ENCODE data around the gene FBXO17.
"Not testable (repeated sequence)": the region's sequence is repeated elsewhere in the genome, so short reads cannot be mapped to it uniquely, and the experiment has no call there.

Gene FBXO17

DNA sequence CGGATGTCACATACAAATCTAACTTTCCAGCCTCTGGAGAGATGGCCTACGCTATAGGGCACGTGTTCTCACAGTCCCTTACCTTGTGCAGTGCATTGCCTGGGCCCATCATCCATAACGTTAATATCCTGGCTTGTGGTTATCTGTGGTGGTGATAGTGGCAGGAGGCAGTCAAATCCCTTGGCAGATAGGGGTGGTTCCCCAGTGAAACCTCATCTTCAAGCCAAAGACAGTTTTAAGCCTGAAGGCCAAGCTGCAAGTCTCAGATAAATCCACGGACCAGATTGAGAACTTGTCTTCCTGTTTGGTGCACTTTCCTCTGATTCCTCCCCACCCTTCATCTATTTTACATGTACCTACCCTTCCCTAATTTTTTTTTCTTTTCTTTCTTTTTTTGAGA is 4.3 kb upstream of the FBXO17 start:
- no peak for DNase-seq (ENCODE audit: low spot score)

DNA sequence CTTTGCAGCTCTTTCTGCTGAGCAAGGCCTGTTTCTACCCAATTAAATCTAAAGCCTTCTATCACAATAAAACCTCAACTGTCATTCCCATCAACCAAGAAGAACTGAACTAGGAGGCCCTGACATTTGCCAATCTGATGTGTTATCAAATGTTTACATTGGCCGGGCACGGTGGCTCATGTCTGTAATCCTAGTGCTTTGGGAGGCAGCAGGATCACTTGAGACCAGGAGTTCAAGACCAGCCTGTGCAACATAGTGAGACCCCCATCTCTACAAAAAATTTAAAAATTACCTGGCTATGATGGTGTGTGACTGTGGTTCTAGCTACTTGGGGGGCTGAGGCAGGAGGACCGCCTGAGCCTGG is 2.8 kb upstream of the FBXO17 start:
- DNase-seq (ENCODE audit: low spot score), result no peak

DNA sequence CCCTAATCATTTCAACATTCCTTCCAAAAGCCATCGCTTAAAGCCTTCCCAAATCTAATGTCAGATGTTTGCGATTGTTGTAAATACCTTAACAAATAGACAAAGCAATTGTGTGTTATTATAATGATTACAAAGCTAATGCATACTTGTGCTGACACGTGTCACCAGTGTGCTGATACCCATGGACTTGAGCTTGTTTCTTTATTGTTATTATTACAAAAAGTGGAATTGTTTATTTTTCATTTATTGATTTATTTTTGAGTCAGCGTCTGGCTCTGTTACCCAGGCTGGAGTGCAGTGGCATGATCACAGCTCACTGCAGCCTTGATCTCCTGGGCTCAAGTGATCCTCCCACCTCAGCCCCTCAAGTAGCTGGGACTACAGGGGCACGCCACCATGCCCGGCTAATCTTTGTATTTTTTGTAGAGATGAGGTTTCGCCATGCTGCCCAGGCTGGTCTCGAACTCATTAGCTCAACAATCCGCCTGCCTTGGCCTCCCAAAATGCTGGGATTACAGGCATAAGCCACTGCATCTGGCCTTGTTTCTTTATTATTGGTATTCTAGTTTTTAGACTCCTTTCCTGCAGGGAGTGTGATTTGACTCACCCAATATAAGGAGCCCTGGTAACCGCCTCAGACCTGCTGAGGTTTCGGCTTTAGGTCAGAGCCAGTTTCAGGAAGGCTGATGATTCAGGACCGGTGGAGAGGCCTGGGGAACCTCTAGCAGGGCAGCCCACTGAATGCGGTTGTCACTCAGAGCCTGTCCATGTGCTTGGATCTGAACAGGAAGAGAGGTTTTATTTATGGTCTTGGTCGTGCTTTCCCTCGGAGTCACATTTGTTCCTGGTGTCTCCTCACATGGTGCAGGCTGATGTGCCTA is 2.1 kb upstream of the FBXO17 start:
- DNase-seq (ENCODE audit: low spot score), result no peak

GRCh38 chr19:38975861-38976271 is 324 bp upstream of the FBXO17 start:
- peak; percentile 75 for DNase-seq (ENCODE audit: low spot score)

DNA sequence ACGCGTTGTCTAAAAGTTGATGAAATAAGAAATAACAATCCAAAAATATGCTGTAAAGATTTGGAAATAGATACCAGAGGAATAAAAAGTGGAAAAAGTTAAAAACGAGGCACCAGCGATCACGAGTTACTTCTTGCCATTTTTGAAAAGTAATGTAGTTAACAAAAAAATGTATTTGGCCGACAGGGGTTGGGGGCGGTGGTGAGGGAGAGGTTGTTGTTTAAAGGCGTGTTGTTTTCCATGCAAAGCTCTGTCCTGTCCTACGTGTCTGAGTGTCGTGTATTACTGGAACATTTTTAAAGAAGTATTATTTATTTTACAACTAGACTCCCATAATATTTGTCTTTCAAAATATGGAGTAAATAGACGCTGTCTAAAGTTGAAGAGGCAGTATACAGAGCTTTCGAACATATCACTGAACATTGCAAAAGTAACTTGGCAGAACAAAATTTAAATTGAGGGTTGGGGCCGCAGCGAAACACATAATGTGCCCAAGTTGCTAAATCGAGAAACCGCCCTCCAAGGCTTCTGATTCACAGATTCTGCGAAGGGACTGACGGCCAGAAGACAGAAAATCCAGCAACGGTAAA is 823 bp downstream of the FBXO17 start:
- DNase-seq (ENCODE audit: low spot score), result no peak

DNA sequence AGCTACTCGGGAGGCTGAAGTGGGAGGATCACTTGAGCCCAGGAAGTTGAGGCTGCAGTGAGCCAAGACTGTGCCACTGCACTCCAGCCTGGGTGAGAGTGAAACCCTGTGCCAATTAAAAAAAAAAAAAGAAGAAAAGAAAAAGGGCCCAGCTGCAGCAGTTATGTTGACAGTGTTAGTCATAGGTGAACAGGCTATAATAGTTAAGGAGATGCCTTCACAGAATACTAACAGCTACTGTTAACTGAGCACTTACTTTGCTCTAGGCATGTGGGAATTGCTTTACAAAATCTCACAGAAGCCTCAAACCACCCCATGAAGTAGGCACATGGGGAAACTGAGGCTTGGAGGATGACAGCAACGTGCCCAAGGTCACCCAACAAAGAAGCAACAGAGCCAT is 3.9 kb downstream of the FBXO17 start:
- no peak for DNase-seq (ENCODE audit: low spot score)

DNA sequence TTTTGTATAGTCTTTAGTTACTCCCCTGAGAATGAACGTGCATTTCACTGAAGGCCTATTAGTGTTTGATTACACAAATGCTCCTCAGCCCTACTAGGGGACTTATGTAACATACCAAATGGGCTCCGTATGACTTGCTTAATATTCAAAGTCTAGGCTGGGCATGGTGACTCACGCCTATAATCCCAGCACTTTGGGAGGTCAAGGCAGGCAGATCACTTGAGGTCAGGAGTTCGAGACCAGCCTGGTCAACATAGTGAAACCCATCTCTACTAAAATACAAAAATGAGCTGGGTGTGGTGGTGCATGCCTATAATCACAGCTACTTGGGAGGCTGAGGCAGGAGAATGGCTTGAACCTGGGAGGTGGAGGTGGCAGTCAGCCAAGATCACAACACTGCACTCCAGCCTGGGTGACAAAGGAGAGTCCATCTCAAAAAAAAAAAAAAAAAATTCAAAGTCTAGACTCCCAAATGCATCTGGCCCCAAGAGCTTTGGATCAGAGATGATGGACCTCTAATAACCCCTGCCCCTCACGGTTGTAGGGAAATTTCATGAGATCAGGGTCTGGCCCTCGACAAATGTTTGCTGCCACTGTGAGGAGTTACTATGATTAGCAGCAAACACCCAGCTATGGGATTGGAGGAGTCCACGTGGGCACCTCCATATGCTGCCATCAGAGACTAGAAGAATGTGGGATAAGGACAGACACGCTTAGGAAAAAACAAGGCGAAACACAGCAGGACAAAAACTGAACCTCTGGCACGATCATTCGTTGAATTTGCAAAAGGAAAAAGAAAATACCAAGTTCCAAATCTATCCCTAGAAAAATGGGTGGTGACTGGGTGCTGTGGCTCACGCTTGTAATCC is 4.6 kb downstream of the FBXO17 start:
- DNase-seq (ENCODE audit: low spot score), result peak; percentile 55

- not testable (repeated sequence) for DNase-seq (ENCODE audit: low spot score)
Observed at GRCh38 chr19:38966149-38966548, 9.4 kb downstream of the FBXO17 start.

- no peak for DNase-seq (ENCODE audit: low spot score)
Observed at GRCh38 chr19:38964738-38965137, 10.8 kb downstream of the FBXO17 start.

- DNase-seq (ENCODE audit: low spot score), result no peak
Observed at GRCh38 chr19:38959618-38960017, 15.9 kb downstream of the FBXO17 start.

DNA sequence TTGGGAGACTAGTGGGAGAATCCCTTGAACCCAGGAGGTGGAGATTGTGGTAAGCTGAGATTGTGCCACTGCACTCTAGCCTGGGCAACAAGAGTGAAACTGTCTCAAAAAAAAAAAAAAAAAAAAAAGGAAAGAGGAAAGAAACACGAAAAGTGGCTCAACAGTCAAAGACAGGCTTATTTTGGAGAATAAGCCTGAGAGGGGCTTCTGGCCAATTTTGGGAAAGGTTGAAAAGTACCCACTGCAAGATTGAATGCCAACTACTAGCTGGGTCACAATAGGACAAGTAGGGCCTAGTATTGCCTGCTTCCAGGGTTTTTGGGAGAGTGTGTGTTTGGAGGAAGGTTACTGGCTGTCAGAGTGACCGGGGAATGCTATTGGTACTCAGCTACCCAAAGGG is 17.2 kb downstream of the FBXO17 start:
- DNase-seq (ENCODE audit: low spot score), result no peak

DNA sequence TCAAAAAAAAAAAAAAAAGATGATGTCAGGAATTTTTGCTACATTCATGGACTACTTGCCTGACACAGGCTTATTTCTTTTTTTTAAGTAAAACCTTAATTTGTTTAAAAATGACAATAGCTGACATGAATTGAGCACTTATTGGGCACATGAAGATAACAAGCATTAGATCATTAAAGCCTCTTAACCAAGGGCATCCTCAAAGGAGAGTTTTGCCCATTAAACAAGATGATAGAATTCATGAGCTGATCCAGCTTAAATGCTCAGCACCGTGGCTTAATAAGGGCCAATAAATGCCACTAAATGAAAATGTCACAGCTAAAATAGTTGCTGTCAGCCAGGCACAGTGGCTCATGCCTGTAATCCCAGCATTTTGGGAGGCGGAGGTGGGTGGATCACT is 19.3 kb downstream of the FBXO17 start:
- DNase-seq (ENCODE audit: low spot score), result no peak

DNA sequence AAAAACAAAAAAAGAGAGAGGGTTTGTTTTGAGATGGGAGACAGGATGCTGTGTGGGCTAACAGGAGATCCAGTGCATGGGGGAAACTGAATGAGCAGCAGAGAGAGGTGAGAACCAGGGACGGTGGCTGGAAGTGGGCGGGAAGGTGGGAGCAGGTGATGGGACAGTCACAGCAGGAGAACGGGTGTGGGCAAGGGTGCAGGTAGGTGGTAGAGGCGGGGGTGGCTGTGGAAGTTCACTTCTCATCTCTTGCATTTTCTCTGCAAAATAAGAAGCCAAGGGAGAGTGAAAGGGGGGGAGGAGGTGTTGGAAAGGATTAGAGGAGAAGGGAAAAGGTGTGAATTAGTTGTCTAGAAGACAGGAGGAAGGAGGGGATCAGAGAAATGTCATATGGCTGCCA is 21.9 kb downstream of the FBXO17 start:
- no peak for DNase-seq (ENCODE audit: low spot score)

DNA sequence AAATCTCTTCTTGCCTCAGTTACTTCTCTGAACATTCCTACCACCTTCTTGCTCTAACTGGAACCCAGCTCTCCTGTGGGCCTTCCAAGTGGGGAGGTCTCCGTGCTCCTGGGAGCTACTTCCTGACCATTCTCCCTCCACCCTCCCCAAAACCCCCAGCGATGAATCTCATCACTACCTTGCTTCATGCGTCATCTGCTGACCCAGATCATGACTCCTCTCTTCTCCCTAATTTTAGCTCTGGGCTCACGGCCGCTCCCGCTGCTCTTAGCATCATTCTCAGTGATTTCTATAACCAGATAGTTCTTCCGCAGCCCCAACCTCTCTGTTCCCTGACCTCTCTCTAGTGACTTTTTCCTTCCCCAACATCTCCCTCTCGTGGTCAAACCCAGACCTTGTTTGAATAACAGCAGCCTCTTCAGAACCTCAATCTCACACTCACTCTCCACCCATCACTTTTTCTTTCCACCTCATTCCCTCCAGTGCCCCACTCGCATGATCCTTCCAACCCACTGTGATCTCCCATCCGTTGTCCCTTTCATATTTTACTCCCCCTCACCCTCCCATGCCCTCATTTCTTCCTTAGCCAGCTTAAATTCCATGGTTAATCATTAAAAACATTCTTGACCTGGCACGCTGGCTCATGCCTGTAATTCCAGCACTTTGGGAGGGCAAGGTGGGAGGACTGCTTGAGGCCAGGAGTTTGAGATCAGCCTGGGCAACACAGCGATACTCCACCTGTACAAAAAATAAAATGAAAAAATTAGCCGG is 23.0 kb downstream of the FBXO17 start:
- peak; percentile 57 for DNase-seq (ENCODE audit: low spot score)

DNA sequence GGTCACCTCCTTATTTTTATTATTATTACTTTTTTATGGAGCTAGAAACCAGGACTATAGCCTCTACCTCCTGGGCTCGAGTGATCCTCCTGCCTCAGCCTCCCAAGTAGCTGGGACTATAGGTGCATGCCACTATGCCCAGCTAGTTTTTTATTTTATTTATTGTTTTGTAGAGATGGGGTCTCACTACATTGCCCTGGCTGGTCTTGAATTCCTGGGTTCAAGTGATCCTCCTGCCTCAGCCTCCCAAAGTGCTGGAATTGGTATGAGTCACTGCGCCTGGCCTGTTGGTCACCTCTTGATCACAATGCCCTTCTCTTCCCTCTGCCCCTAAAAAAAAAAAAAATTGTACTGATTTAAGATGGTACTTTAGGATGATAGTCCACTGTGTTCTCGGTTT is 24.4 kb downstream of the FBXO17 start:
- no peak for DNase-seq (ENCODE audit: low spot score)

DNA sequence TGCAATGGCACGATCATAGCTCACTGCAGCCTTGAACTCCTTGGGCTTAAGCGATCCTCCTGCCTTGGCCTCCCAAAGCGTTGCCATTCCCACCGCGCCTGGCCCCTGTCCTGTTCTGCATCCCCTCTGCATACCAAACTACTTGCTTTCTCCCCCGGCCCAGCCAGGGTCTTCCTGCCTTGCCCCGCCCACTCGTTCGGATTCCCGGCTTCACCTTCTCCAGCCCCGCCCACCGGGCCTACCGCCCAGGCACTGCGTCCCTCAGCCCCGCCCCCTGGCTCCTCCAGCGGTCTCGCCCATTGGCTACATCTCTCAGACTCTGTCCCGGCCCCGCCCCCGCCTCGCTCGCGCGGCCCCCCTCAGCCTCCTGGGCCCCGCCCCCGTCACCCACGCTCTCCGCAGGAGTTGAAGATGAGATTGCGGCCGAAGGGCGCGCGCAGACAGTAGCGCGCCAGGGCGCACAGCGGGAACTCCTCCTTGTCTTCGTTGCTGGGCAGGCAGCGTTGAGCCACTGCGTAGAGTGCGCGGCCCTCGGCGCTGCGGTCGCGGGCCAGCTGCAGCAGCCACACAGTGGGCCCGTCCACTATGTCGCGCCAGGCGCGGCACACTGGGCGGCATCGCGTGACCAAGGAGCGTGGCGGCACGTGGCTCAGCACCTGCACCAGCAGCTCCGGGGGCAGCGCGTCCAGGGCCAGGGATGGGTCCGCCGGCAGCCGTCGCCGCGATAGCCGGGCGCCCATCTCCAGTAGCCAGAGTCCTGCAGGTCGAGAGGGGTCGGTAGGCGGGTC is 25.8 kb downstream of the FBXO17 start:
- DNase-seq (ENCODE audit: low spot score), result peak; percentile 81

GRCh38 chr19:38946229-38947010 is 29.1 kb downstream of the FBXO17 start:
- DNase-seq (ENCODE audit: low spot score), result no peak

DNA sequence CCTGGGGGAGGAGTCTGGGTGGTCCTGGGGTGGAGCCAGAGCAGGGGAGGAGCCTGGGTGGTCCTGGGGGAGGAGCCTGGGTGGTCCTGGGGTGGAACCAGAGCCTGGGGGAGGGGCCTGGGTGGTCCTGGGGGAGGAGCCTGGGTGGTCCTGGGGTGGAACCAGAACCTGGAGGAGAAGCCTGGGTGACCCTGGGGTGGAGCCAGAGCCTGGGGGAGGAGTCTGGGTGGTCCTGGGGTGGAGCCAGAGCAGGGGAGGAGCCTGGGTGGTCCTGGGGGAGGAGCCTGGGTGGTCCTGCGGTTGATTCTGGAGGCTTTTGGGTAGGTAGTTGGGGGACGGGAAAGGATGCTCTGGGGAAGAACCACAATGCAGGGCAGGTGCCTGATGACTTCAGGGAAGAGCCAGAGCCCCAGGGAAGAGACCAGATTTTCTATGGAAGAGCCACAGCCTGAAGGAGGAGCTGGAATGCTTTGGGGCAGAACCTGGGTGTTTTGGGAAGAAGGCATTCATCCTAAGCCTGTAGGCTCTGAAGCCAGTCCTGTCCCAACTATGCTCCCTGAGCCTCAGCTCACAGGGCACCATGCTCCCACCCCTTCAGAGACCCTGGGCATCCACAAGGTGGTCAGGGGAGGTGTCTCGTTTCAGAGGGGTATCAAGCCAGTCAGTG is 29.8 kb downstream of the FBXO17 start:
- DNase-seq (ENCODE audit: low spot score), result no peak

DNA sequence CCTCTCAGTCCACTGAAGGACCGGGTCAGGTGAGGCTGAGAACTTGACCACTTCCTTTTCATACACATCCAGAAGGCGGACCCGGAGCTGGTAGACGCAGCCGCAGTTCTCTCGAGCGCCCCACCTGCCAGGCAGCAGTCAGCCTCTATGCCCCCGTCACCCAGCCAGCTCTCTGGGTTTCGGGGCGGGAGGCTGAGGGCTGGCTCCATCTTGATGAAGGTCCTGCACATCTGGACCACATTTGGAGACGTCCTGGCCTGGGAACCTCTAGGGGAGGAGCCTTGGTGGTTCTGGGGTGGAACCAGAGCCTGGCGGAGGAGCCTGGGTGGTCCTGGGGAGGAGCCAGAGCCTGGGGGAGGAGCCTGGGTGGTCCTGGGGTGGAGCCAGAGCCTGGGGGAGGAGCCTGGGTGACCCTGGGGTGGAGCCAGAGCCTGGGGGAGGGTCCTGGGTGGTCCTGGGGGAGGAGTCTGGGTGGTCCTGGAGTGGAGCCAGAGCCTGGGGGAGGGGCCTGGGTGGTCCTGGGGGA is 30.5 kb downstream of the FBXO17 start:
- no peak for DNase-seq (ENCODE audit: low spot score)
